IPS DF 6.9 (cell line): ENCODE results near the gene LRP5.

Experiments used
- DNase-seq: peaks from one replicate; pipeline ENCODE4 v3.0.0-alpha.2; 2013; ENCODE audit warnings: low read depth, low spot score
- H3K27ac ChIP-seq: one replicate; pipeline ENCODE4 v1.5.1; 2013; ENCODE audit warnings: low read length, control low read depth
- H3K27me3 ChIP-seq: 2 replicates; pipeline ENCODE4 v1.6.1; 2013; ENCODE audit warnings: mild to moderate bottlenecking, low read length; ENCODE audit not compliant: control insufficient read depth, insufficient read depth
- H3K36me3 ChIP-seq: 2 replicates; pipeline ENCODE4 v1.6.1; 2013; ENCODE audit warnings: low read length; ENCODE audit not compliant: control insufficient read depth, insufficient read depth
- H3K4me1 ChIP-seq: 2 replicates; pipeline ENCODE4 v1.6.1; 2013; ENCODE audit warnings: low read length; ENCODE audit not compliant: control insufficient read depth, insufficient read depth
- H3K4me3 ChIP-seq: 2 replicates; pipeline ENCODE4 v1.5.1; 2013; ENCODE audit warnings: mild to moderate bottlenecking, low read length
- H3K9me3 ChIP-seq: 2 replicates; pipeline ENCODE4 v1.6.1; 2013; ENCODE audit warnings: low read length, inconsistent platforms; ENCODE audit not compliant: control insufficient read depth, insufficient read depth
- WGBS: extraction: QIAGEN DNeasy Blood & Tissue Kit; methylation state at CpG from one replicate; pipeline ENCODE4 v1.1.7; 2013; ENCODE audit warnings: mixed read lengths, missing lambda C conversion rate; ENCODE audit not compliant: insufficient read length, insufficient coverage; 5-methylcytosine and 5-hydroxymethylcytosine counted together

The LRP5 gene

GRCh38 chr11:68436162-68436888 is 123.9 kb downstream of the LRP5 start:
- H3K27me3 ChIP-seq = no peaks in the 10 kb centered on the region
- WGBS = no CpG with 5 or more reads among the region's 16 CpGs
- H3K27ac ChIP-seq = no peak overlapping the region
- H3K36me3 ChIP-seq = peaks cover 9% of the 10 kb centered on the region
- H3K4me1 ChIP-seq = peaks cover 3% of the 10 kb centered on the region; the same call in 1 of the 2 replicates
- no peaks in the 10 kb centered on the region for H3K9me3 ChIP-seq
- no peak overlapping the region for H3K4me3 ChIP-seq
- no peak for DNase-seq

GRCh38 chr11:68436985-68437926 is 124.9 kb downstream of the LRP5 start:
- no peak overlapping the region for H3K27ac ChIP-seq
- no peak overlapping the region for H3K4me3 ChIP-seq
- DNase-seq = no peak
- no peaks in the 10 kb centered on the region for H3K27me3 ChIP-seq
- no CpG with 5 or more reads among the region's 34 CpGs for WGBS
- peaks cover 7% of the 10 kb centered on the region for H3K36me3 ChIP-seq
- no peaks in the 10 kb centered on the region for H3K9me3 ChIP-seq
- peaks cover 3% of the 10 kb centered on the region; the same call in 1 of the 2 replicates for H3K4me1 ChIP-seq

- peaks cover 6% of the 10 kb centered on the region for H3K36me3 ChIP-seq
- WGBS = no CpG with 5 or more reads among the region's 34 CpGs
- DNase-seq = no peak
- H3K9me3 ChIP-seq = no peaks in the 10 kb centered on the region
- H3K4me3 ChIP-seq = no peak overlapping the region
- H3K27ac ChIP-seq = no peak overlapping the region
- peaks cover 3% of the 10 kb centered on the region; the same call in 1 of the 2 replicates for H3K4me1 ChIP-seq
- no peaks in the 10 kb centered on the region for H3K27me3 ChIP-seq
Observed at GRCh38 chr11:68437927-68438657, 125.7 kb downstream of the LRP5 start.

- H3K4me1 ChIP-seq = peaks cover 3% of the 10 kb centered on the region; the same call in 1 of the 2 replicates
- no peak for DNase-seq
- peaks cover 3% of the 10 kb centered on the region for H3K36me3 ChIP-seq
Observed at GRCh38 chr11:68438658-68439259, 126.4 kb downstream of the LRP5 start.

DNA sequence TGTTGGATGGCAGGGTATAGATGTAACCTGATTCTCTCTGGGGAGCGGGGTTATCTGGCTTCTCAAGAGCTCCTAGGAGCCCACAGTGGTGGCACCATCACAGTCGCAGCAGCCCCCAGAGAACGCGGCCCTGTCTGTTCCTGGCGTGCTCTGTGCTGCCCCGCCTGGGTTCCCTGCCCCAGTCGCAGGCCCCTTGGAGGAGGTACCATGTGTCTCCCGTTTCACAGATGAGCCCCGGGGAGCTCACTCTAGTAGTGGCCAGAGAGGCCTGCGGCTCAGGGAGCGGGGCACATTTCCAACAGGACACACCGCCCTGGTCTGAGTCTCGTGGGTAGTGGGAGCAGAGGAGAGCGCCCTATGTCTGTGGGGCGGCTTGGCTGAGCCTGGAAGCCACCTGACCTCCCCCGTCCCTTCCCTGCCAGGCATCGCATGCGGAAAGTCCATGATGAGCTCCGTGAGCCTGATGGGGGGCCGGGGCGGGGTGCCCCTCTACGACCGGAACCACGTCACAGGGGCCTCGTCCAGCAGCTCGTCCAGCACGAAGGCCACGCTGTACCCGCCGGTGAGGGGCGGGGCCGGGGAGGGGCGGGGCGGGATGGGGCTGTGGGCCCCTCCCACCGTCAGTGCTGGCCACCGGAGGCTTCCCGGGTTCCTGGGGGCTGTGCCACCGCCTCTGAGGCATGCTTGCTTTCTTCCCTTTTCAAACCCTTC is 127.1 kb downstream of the LRP5 start:
- peaks cover 3% of the 10 kb centered on the region; the same call in 1 of the 2 replicates for H3K4me1 ChIP-seq
- no peak overlapping the region for H3K27ac ChIP-seq
- no CpG with 5 or more reads among the region's 38 CpGs for WGBS
- H3K9me3 ChIP-seq = no peaks in the 10 kb centered on the region
- no peaks in the 10 kb centered on the region for H3K27me3 ChIP-seq
- no peak for DNase-seq
- H3K4me3 ChIP-seq = no peak overlapping the region
- H3K36me3 ChIP-seq = no peaks in the 10 kb centered on the region; the same call in 1 of the 2 replicates

More at GRCh38 chr11:68438658-68439259, 126.4 kb downstream of the LRP5 start:
- Histone ChIP-seq H3K4me3 (no peak overlapping the region), H3K27me3 (no peaks in the 10 kb centered on the region), H3K27ac (no peak overlapping the region), H3K9me3 (no peaks in the 10 kb centered on the region)
- no CpG with 5 or more reads among the region's 6 CpGs for WGBS

DNA sequence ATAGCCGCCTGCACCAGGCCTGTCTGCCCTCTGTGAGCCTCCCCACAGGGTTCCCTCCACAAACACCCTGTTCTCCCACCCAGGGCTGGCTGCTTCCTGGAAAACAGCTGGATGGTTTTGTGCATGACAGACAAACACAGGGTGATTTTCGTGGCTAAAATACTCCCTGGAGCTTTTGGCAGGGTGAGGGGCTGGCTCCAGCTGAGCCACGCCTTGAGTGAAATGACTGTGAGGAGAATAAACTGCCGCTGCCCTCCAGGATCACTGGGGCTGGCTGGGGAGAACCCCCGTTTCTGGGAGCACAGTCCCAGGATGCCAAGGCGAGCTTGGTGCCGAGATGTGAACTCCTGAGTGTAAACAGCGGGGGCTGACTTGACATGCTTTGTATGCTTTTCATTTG is 127.8 kb downstream of the LRP5 start:
- H3K4me1 ChIP-seq = peaks cover 3% of the 10 kb centered on the region; the same call in 1 of the 2 replicates

DNA sequence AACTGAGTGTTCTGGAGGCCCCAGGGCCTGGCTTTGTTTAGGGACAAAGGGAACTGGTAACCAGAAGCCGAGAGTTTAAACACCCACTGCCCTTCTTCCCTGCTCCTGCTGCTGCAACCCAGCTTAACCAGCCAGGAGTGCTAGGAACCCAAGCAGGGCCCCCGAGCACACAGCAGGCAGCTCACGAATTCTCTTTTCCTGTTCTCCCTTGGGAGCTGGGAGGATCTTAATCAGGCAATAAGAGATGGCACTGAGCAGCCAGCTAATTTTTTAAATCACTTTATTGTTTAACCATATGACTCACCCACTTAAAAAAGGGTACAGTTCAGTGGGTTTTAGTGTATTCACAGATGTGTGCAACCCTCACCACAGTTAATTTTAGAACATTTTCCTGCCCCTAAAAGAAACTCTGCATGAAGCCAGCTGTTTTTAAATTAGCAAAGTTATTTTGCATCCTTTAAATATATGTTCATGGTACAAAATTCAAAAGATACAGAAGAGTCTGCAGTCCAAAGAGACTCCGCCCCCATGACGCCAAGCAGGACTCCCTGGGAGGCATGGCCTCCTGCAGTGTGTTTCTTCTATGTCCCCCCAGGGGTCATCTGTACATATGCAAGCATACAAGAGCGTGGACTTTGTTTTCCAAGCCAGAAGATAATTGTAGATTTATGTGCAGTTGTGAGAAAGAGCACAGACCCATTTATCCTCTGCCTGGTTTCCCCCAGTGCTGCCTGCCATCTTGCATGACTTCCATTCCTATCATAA is 129.3 kb downstream of the LRP5 start:
- no peak overlapping the region for H3K27ac ChIP-seq
- H3K4me3 ChIP-seq = no peak overlapping the region
- H3K36me3 ChIP-seq = no peaks in the 10 kb centered on the region; the same call in 1 of the 2 replicates
- peaks cover 3% of the 10 kb centered on the region; the same call in 1 of the 2 replicates for H3K4me1 ChIP-seq
- H3K9me3 ChIP-seq = no peaks in the 10 kb centered on the region
- no peaks in the 10 kb centered on the region for H3K27me3 ChIP-seq
- no peak for DNase-seq
- no CpG with 5 or more reads among the region's 6 CpGs for WGBS

More for the DNA sequence above, 127.8 kb downstream of the LRP5 start:
- Histone ChIP-seq H3K9me3 (no peaks in the 10 kb centered on the region), H3K36me3 (no peaks in the 10 kb centered on the region; the same call in 1 of the 2 replicates), H3K27me3 (no peaks in the 10 kb centered on the region), H3K4me3 (no peak overlapping the region), H3K27ac (no peak overlapping the region)
- no peak for DNase-seq
- no CpG with 5 or more reads among the region's 8 CpGs for WGBS

GRCh38 chr11:68442433-68442832 is 130.0 kb downstream of the LRP5 start:
- no peak overlapping the region for H3K27ac ChIP-seq
- no peaks in the 10 kb centered on the region for H3K9me3 ChIP-seq
- no peak overlapping the region for H3K4me3 ChIP-seq
- no peaks in the 10 kb centered on the region; the same call in 1 of the 2 replicates for H3K36me3 ChIP-seq
- no peaks in the 10 kb centered on the region for H3K27me3 ChIP-seq
- DNase-seq = no peak
- no CpG with 5 or more reads among the region's 10 CpGs for WGBS
- H3K4me1 ChIP-seq = peaks cover 6% of the 10 kb centered on the region; the same call in 1 of the 2 replicates

GRCh38 chr11:68444566-68444965 is 132.2 kb downstream of the LRP5 start:
- no peak overlapping the region for H3K27ac ChIP-seq
- H3K9me3 ChIP-seq = no peaks in the 10 kb centered on the region
- peaks cover 4% of the 10 kb centered on the region; the same call in 1 of the 2 replicates for H3K4me1 ChIP-seq
- H3K4me3 ChIP-seq = no peak overlapping the region
- H3K36me3 ChIP-seq = no peaks in the 10 kb centered on the region
- DNase-seq = no peak
- WGBS = no CpG with 5 or more reads among the region's 6 CpGs
- no peaks in the 10 kb centered on the region for H3K27me3 ChIP-seq
